Measurements from ENCODE around the gene CYBA. TPM values are rescaled to one million over a fixed set of nuclear protein-coding genes. Genes with fewer than 3 reads are reported as not detected.
A peak's percentile ranks its signal among the peaks of the same experiment; 100 is the strongest.

CYBA gene
- total and polyA plus RNA-seq, 9 of the 15 experiments (the other 6 are each of a cell fraction or from before 2014, with no cell fraction given), result 0.34 to 683 (median 93.0) TPM

- intact Hi-C loops (cut with micrococcal nuclease) (no loop called here), in situ Hi-C loops (cut with MboI) (no loop called here)
- ChIA-PET CTCF (ENCODE audit: low intra/inter-chr PET ratio) (no interaction called here), POLR2A (interaction anchor here (0.7 to 1.0 kb wide), 3 partner anchors 9 to 181 kb away, joined by 3 read pairs; no protein-coding TSS in a partner anchor)
- peak overlapping the region in 1 of 2 experiments; percentile 20; a peak in 1 of 4 replicates for H3K9ac ChIP-seq (ENCODE audit: insufficient read depth in 1 of 2, low read depth in 2 of 2, low read length in 2 of 2)
- no peak overlapping the region for H3K27ac ChIP-seq (ENCODE audit: extremely low read depth, low read depth, low read length)
- no peak for FAIRE-seq
- BruUV-seq (replicated peaks), result no TSS peak
- H3K36me3 ChIP-seq (ENCODE audit: control insufficient read depth, insufficient read depth, low read length), result peaks cover 54% of the 10 kb centered on the region; the same call in 1 of the 3 replicates
- TF ChIP-seq RBFOX2 (IDR thresholded peaks at IDR 0.05; ENCODE audit: low read depth, low read length), result 0 out of 2 replicates have a peak, but pooled peaks have one; percentile 2
- no peak for TF ChIP-seq DDX20 (tag; IDR thresholded peaks at IDR 0.05; ENCODE audit: low read depth)
- peaks cover 5% of the 10 kb centered on the region for H3K79me2 ChIP-seq (ENCODE audit: control insufficient read depth, insufficient read depth, low read length)
- H3K4me3 ChIP-seq, result no peak overlapping the region
- no peak for ATAC-seq
- H4K20me1 ChIP-seq (replicated peaks; ENCODE audit: control insufficient read depth, insufficient read depth, low read length), result no peaks in the 10 kb centered on the region
- no peaks in the 10 kb centered on the region for H3K9me3 ChIP-seq (replicated peaks; ENCODE audit: control insufficient read depth, insufficient read depth, low read depth, low read length)
- no peak for DNase-seq (ENCODE audit: extremely low read depth in 1 of 4, low spot score in 3 of 4)
- H2AFZ ChIP-seq (ENCODE audit: low read depth, low read length), result no peak overlapping the region
- no peaks in the 10 kb centered on the region for H3K27me3 ChIP-seq (ENCODE audit: control insufficient read depth in 2 of 2, insufficient read depth in 2 of 2, low read length in 2 of 2)
- peaks cover 14 to 85% of the 10 kb centered on the region in 2 experiments for H3K4me1 ChIP-seq (replicated peaks in 1 of 2; ENCODE audit: control insufficient read depth in 2 of 2, insufficient read depth in 2 of 2, low read length in 2 of 2)
- 80% methylated on average over 13 of the region's 14 CpGs for WGBS (ENCODE audit: insufficient coverage, low coverage, missing lambda C conversion rate)
- no peaks in the 10 kb centered on the region for H3K9me1 ChIP-seq (ENCODE audit: control insufficient read depth, insufficient read depth, low read length)
- H3K4me2 ChIP-seq (ENCODE audit: insufficient read depth, low read length), result no peak overlapping the region
These were observed 45.6 kb upstream of the CYBA start for GRCh38 chr16:88696441-88696840.

GRCh38 chr16:88695753-88696152, 44.9 kb upstream of the CYBA start:
- H3K9me1 ChIP-seq (ENCODE audit: control insufficient read depth, insufficient read depth, low read length), result no peaks in the 10 kb centered on the region
- no peaks in the 10 kb centered on the region for H3K9me3 ChIP-seq (replicated peaks; ENCODE audit: control insufficient read depth, insufficient read depth, low read depth, low read length)
- no peak for ATAC-seq
- H3K79me2 ChIP-seq (ENCODE audit: control insufficient read depth, insufficient read depth, low read length), result no peaks in the 10 kb centered on the region
- no peak for DNase-seq (ENCODE audit: extremely low read depth in 1 of 4, low spot score in 3 of 4)
- peaks cover 9 to 85% of the 10 kb centered on the region in 2 experiments; a peak in 4 of 5 replicates for H3K4me1 ChIP-seq (replicated peaks in 1 of 2; ENCODE audit: control insufficient read depth in 2 of 2, insufficient read depth in 2 of 2, low read length in 2 of 2)
- H3K4me3 ChIP-seq, result no peak overlapping the region
- 80% methylated on average over 7 of the region's 7 CpGs for WGBS (ENCODE audit: insufficient coverage, low coverage, missing lambda C conversion rate)
- peak; percentile 6 for FAIRE-seq
- POLR2A ChIA-PET, result interaction anchor here (0.6 to 1.0 kb wide), 4 partner anchors 9 to 181 kb away, joined by 3 read pairs; no protein-coding TSS in a partner anchor
- intact Hi-C loops (cut with micrococcal nuclease), result no loop called here
- H3K27ac ChIP-seq (ENCODE audit: extremely low read depth, low read depth, low read length), result no peak overlapping the region
- H2AFZ ChIP-seq (ENCODE audit: low read depth, low read length), result no peak overlapping the region
- no peaks in the 10 kb centered on the region for H3K27me3 ChIP-seq (ENCODE audit: control insufficient read depth in 2 of 2, insufficient read depth in 2 of 2, low read length in 2 of 2)
- no TSS peak for BruUV-seq (replicated peaks)
- H3K4me2 ChIP-seq (ENCODE audit: insufficient read depth, low read length), result no peak overlapping the region
- no peaks in the 10 kb centered on the region for H4K20me1 ChIP-seq (replicated peaks; ENCODE audit: control insufficient read depth, insufficient read depth, low read length)
- CTCF ChIA-PET (ENCODE audit: low intra/inter-chr PET ratio), result no interaction called here
- no peak overlapping the region; a peak in 1 of 4 replicates for H3K9ac ChIP-seq (ENCODE audit: insufficient read depth in 1 of 2, low read depth in 2 of 2, low read length in 2 of 2)
- no peak for TF ChIP-seq PYGO2 (tag; IDR thresholded peaks at IDR 0.05)
- TF ChIP-seq MAX (CRISPR knock-in tag; IDR thresholded peaks at IDR 0.05), result peak; percentile 42; the same call in 1 of the 2 replicates
- peaks cover 48% of the 10 kb centered on the region; the same call in 1 of the 3 replicates for H3K36me3 ChIP-seq (ENCODE audit: control insufficient read depth, insufficient read depth, low read length)
- in situ Hi-C loops (cut with MboI), result no loop called here
